Measurements from ENCODE around the gene HECW1.

DNA sequence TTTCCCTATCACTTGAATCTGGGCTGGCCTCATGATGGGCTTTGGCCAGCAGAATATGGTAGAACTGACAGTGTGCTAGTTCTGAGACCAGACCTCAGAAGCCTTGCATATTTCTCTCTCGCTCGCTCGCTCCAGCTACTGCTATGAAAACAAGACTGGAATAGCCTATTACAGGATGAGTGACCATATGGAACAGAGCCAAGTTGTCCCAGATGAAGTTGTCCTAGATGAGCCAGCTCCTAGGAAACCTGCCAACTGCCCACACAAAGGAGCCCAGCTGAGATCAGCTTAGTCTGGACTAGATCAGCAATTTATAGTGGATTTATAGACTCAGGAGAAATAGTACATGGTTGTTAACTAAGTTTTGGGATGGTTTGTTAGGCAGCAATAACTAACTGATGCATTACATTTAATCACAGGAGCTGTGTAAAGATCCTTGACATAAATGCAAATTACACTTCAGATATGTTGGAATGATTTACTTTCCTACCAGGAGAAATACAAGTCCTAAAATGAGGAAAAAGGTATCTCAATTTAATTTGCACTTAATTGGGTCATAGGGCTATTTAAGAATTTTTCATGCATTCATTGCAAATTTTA, 6.8 kb upstream of the HECW1 start:
- TF ChIP-seq, protein P1, sequence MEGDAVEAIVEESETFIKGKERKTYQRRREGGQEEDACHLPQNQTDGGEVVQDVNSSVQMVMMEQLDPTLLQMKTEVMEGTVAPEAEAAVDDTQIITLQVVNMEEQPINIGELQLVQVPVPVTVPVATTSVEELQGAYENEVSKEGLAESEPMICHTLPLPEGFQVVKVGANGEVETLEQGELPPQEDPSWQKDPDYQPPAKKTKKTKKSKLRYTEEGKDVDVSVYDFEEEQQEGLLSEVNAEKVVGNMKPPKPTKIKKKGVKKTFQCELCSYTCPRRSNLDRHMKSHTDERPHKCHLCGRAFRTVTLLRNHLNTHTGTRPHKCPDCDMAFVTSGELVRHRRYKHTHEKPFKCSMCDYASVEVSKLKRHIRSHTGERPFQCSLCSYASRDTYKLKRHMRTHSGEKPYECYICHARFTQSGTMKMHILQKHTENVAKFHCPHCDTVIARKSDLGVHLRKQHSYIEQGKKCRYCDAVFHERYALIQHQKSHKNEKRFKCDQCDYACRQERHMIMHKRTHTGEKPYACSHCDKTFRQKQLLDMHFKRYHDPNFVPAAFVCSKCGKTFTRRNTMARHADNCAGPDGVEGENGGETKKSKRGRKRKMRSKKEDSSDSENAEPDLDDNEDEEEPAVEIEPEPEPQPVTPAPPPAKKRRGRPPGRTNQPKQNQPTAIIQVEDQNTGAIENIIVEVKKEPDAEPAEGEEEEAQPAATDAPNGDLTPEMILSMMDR (IDR thresholded peaks at IDR 0.05), result no peak
- no peak for TF ChIP-seq TP53 (CRISPR knock-in tag; IDR thresholded peaks at IDR 0.05)
- no peak for TF ChIP-seq CEBPB (IDR thresholded peaks at IDR 0.05)
- TF ChIP-seq HOXB13 (CRISPR knock-in tag; IDR thresholded peaks at IDR 0.05; ENCODE audit: low read depth), result no peak
- TF ChIP-seq POLR2A (IDR thresholded peaks at IDR 0.05; ENCODE audit: low read length), result no peak
- no peak for TF ChIP-seq FOSL2 (IDR thresholded peaks at IDR 0.05)
- TF ChIP-seq FOSL2 (CRISPR knock-in tag; IDR thresholded peaks at IDR 0.05), result no peak
- no peak for TF ChIP-seq CBX8 (IDR thresholded peaks at IDR 0.05)
- TF ChIP-seq, protein P2, sequence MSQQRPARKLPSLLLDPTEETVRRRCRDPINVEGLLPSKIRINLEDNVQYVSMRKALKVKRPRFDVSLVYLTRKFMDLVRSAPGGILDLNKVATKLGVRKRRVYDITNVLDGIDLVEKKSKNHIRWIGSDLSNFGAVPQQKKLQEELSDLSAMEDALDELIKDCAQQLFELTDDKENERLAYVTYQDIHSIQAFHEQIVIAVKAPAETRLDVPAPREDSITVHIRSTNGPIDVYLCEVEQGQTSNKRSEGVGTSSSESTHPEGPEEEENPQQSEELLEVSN (IDR thresholded peaks at IDR 0.05; ENCODE audit: borderline replicate concordance, low read depth), result no peak
- TF ChIP-seq RFX5 (IDR thresholded peaks at IDR 0.05), result no peak
- no peak for TF ChIP-seq PHF8 (IDR thresholded peaks at IDR 0.05; ENCODE audit: borderline replicate concordance, low read depth)
- no peak for TF ChIP-seq SMC3 (IDR thresholded peaks at IDR 0.05)
- TF ChIP-seq, protein P3, sequence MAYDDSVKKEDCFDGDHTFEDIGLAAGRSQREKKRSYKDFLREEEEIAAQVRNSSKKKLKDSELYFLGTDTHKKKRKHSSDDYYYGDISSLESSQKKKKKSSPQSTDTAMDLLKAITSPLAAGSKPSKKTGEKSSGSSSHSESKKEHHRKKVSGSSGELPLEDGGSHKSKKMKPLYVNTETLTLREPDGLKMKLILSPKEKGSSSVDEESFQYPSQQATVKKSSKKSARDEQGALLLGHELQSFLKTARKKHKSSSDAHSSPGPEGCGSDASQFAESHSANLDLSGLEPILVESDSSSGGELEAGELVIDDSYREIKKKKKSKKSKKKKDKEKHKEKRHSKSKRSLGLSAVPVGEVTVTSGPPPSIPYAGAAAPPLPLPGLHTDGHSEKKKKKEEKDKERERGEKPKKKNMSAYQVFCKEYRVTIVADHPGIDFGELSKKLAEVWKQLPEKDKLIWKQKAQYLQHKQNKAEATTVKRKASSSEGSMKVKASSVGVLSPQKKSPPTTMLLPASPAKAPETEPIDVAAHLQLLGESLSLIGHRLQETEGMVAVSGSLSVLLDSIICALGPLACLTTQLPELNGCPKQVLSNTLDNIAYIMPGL (CRISPR knock-in tag; IDR thresholded peaks at IDR 0.05; ENCODE audit: borderline replicate concordance), result no peak
- TF ChIP-seq RAD21 (conservative IDR thresholded peaks at IDR 0.05 in 1 of 2, IDR thresholded peaks at IDR 0.05 in 1 of 2), result no peak
- TF ChIP-seq EHMT2 (IDR thresholded peaks at IDR 0.05; ENCODE audit: low read depth), result no peak
